ENCODE results near the gene POC1B. TPM values are rescaled to one million over a fixed set of nuclear protein-coding genes. Genes with fewer than 3 reads are reported as not detected.
A peak's percentile ranks its signal among the peaks of the same experiment; 100 is the strongest.

POC1B gene
- total RNA-seq, 4 donors from 2014 or later, result 19.6 to 22.4 (median 20.0) TPM

- 91% methylated on average over 4 of the region's 4 CpGs for WGBS
- DNase-seq (ENCODE audit: extremely low spot score), result peak; percentile 50
- H3K36me3 ChIP-seq, result no peaks in the 10 kb centered on the region
- no peak overlapping the region for H3K4me3 ChIP-seq
- H3K4me1 ChIP-seq, result no peaks in the 10 kb centered on the region
- H3K9me3 ChIP-seq, result no peaks in the 10 kb centered on the region
- H3K27me3 ChIP-seq, result no peaks in the 10 kb centered on the region
- TF ChIP-seq CTCF (IDR thresholded peaks at IDR 0.05), result no peak
- TF ChIP-seq POLR2A (IDR thresholded peaks at IDR 0.05; ENCODE audit: low read depth), result no peak
- no peak for TF ChIP-seq POLR2AphosphoS5 (IDR thresholded peaks at IDR 0.05)
- TF ChIP-seq EP300 (IDR thresholded peaks at IDR 0.05), result no peak
- no peak overlapping the region for H3K27ac ChIP-seq (replicated peaks in 1 of 4)
- intact Hi-C loops (cut with DNase I), result no loop called here
Measured at GRCh38 chr12:89497467-89497866, 28.4 kb downstream of the POC1B start.

DNA sequence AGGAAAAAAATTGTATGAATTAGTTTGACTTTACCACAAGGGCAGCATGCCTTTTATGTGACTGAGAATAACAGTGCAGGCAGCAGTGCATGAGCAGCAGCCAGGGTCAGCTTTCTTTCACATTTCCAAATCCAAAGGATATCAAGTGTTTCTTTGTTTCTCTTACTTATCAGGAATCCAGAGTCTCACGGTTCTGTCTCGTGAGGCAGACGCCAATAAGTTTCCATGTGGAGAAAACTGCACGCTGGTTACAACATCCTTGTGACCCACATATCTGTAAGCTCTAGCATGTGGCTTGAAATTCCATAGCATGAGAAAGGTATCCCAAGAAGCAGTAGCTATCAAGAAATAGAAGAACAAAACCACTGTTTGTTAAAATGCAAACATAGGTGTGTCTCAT, 28.8 kb downstream of the POC1B start:
- H3K4me3 ChIP-seq, result no peak overlapping the region
- no peaks in the 10 kb centered on the region for H3K27me3 ChIP-seq
- H3K36me3 ChIP-seq, result no peaks in the 10 kb centered on the region
- H3K4me1 ChIP-seq, result no peaks in the 10 kb centered on the region
- H3K27ac ChIP-seq (replicated peaks in 1 of 4), result no peak overlapping the region
- H3K9me3 ChIP-seq, result no peaks in the 10 kb centered on the region
- no peak for TF ChIP-seq EP300 (IDR thresholded peaks at IDR 0.05)
- TF ChIP-seq CTCF (IDR thresholded peaks at IDR 0.05), result no peak
- TF ChIP-seq POLR2AphosphoS5 (IDR thresholded peaks at IDR 0.05), result no peak
- no peak for TF ChIP-seq POLR2A (IDR thresholded peaks at IDR 0.05; ENCODE audit: low read depth)
- intact Hi-C loops (cut with DNase I), result no loop called here
- WGBS, result 94% methylated on average over 4 of the region's 4 CpGs
- peak; percentile 53 for DNase-seq (ENCODE audit: extremely low spot score)

GRCh38 chr12:89494411-89495231, 31.2 kb downstream of the POC1B start:
- intact Hi-C loops (cut with DNase I), result no loop called here

DNA sequence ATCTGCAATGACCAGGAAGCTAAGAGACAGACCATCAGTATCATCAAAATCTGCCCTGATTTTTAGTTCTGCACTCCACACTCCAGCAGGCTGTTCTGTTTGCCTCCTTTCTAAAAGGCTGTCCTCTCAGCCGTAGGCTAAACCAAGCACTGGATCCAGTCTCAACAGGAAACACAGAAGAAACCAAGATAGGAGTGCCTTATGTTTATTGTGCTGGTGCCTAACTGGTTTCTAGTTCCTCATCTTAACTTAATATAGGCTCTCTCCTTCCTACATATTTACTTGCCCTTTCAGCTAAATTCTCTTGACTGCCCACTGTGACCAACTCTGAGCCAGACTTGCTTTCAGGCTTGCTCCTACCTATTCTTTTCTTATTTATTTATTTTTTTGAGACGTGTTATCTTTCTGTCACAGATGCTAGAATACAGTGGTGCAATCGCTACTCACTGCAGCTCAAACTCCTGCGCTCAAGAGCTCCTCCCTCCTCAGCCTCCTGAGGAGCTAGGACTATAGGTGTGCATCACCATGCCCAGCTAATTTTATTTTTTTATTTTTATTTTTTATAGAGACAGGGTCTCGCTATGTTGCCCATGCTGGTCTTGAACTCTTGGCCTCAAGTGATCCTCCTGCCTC, 32.1 kb downstream of the POC1B start:
- peaks cover 0 to 28% (median 20%) of the 10 kb centered on the region in 4 donors for H3K36me3 ChIP-seq
- no peak overlapping the region for H3K27ac ChIP-seq (replicated peaks in 1 of 4)
- H3K4me1 ChIP-seq, result no peaks in the 10 kb centered on the region
- intact Hi-C loops (cut with DNase I), result no loop called here
- peak; percentile 31 for DNase-seq (ENCODE audit: extremely low spot score)
- no peaks in the 10 kb centered on the region for H3K9me3 ChIP-seq
- H3K27me3 ChIP-seq, result no peaks in the 10 kb centered on the region
- H3K4me3 ChIP-seq, result no peak overlapping the region
- no peak for TF ChIP-seq POLR2AphosphoS5 (IDR thresholded peaks at IDR 0.05)
- no peak for TF ChIP-seq EP300 (IDR thresholded peaks at IDR 0.05)
- no peak for TF ChIP-seq POLR2A (IDR thresholded peaks at IDR 0.05; ENCODE audit: low read depth)
- TF ChIP-seq CTCF (IDR thresholded peaks at IDR 0.05), result no peak
- WGBS, result 95% methylated on average over 5 of the region's 5 CpGs

More at GRCh38 chr12:89494411-89495231, 31.2 kb downstream of the POC1B start:
- no peaks in the 10 kb centered on the region for H3K4me1 ChIP-seq
- peak; percentile 39 for DNase-seq (ENCODE audit: extremely low spot score)
- no peaks in the 10 kb centered on the region for H3K9me3 ChIP-seq
- H3K27ac ChIP-seq (replicated peaks in 1 of 4), result no peak overlapping the region
- no peak overlapping the region for H3K4me3 ChIP-seq
- no peaks in the 10 kb centered on the region for H3K27me3 ChIP-seq
- peaks cover 0 to 20% (median 15%) of the 10 kb centered on the region in 4 donors for H3K36me3 ChIP-seq
- no peak for TF ChIP-seq POLR2A (IDR thresholded peaks at IDR 0.05; ENCODE audit: low read depth)
- TF ChIP-seq CTCF (IDR thresholded peaks at IDR 0.05), result no peak
- TF ChIP-seq EP300 (IDR thresholded peaks at IDR 0.05), result no peak
- no peak for TF ChIP-seq POLR2AphosphoS5 (IDR thresholded peaks at IDR 0.05)
- 83% methylated on average over 5 of the region's 9 CpGs for WGBS

Measured in esophagus muscularis mucosa (tissue), 4 donors.